ENCODE measurements around the gene TMEM121B.

The TMEM121B gene

GRCh38 chr22:17077255-17077654 lies 43.9 kb downstream of the TMEM121B start:
- Histone ChIP-seq H3K4me1 (ENCODE audit: control insufficient read depth, insufficient read depth, low read length) (no peaks in the 10 kb centered on the region), H3K9me3 (ENCODE audit: control insufficient read depth in 2 of 2, low read length in 2 of 2) (no peaks in the 10 kb centered on the region), H3K4me3 (ENCODE audit: low read length in 2 of 2) (no peak overlapping the region), H3K27ac (ENCODE audit: low read length) (no peak overlapping the region), H3K27me3 (ENCODE audit: control insufficient read depth in 1 of 2, insufficient read depth in 2 of 2, low read length in 2 of 2) (peaks cover 0 to 2% of the 10 kb centered on the region in 2 donors), H3K9ac (ENCODE audit: low read length in 2 of 2) (no peak overlapping the region), H3K36me3 (ENCODE audit: control insufficient read depth in 2 of 2, insufficient read depth in 2 of 2, low read length in 2 of 2) (no peaks in the 10 kb centered on the region)

- no peak overlapping the region for H3K27ac ChIP-seq (ENCODE audit: low read length)
- no peaks in the 10 kb centered on the region for H3K4me1 ChIP-seq (ENCODE audit: control insufficient read depth, insufficient read depth, low read length)
- H3K4me3 ChIP-seq (ENCODE audit: low read length in 2 of 2): no peak overlapping the region
- no peaks in the 10 kb centered on the region for H3K36me3 ChIP-seq (ENCODE audit: control insufficient read depth in 2 of 2, insufficient read depth in 2 of 2, low read length in 2 of 2)
- H3K9ac ChIP-seq (ENCODE audit: low read length in 2 of 2): no peak overlapping the region
- peaks cover 0 to 2% of the 10 kb centered on the region in 2 donors for H3K27me3 ChIP-seq (ENCODE audit: control insufficient read depth in 1 of 2, insufficient read depth in 2 of 2, low read length in 2 of 2)
- no peaks in the 10 kb centered on the region for H3K9me3 ChIP-seq (ENCODE audit: control insufficient read depth in 2 of 2, low read length in 2 of 2)
Observed at GRCh38 chr22:17074648-17075002, 46.5 kb downstream of the TMEM121B start.

- no peaks in the 10 kb centered on the region for H3K4me1 ChIP-seq (ENCODE audit: control insufficient read depth, insufficient read depth, low read length)
- H3K27me3 ChIP-seq (ENCODE audit: control insufficient read depth in 1 of 2, insufficient read depth in 2 of 2, low read length in 2 of 2): peaks cover 0 to 2% of the 10 kb centered on the region in 2 donors
- H3K36me3 ChIP-seq (ENCODE audit: control insufficient read depth in 2 of 2, insufficient read depth in 2 of 2, low read length in 2 of 2): no peaks in the 10 kb centered on the region
- H3K9ac ChIP-seq (ENCODE audit: low read length in 2 of 2): no peak overlapping the region
- no peaks in the 10 kb centered on the region for H3K9me3 ChIP-seq (ENCODE audit: control insufficient read depth in 2 of 2, low read length in 2 of 2)
- no peak overlapping the region for H3K4me3 ChIP-seq (ENCODE audit: low read length in 2 of 2)
- H3K27ac ChIP-seq (ENCODE audit: low read length): no peak overlapping the region
Observed at GRCh38 chr22:17072877-17073276, 48.3 kb downstream of the TMEM121B start.

Data from stomach smooth muscle (tissue), 2 donors.